NCI-H1048 (cell line): ENCODE results near the gene PSPC1.
"Not testable (repeated sequence)": the region's sequence is repeated elsewhere in the genome, so short reads cannot be mapped to it uniquely, and the experiment has no call there.

Source experiments
- DNase-seq: peaks from one replicate; lab custom pipeline; 2025; lab: John Stamatoyannopoulos, UW

Gene PSPC1, protein sequence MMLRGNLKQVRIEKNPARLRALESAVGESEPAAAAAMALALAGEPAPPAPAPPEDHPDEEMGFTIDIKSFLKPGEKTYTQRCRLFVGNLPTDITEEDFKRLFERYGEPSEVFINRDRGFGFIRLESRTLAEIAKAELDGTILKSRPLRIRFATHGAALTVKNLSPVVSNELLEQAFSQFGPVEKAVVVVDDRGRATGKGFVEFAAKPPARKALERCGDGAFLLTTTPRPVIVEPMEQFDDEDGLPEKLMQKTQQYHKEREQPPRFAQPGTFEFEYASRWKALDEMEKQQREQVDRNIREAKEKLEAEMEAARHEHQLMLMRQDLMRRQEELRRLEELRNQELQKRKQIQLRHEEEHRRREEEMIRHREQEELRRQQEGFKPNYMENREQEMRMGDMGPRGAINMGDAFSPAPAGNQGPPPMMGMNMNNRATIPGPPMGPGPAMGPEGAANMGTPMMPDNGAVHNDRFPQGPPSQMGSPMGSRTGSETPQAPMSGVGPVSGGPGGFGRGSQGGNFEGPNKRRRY

DNA sequence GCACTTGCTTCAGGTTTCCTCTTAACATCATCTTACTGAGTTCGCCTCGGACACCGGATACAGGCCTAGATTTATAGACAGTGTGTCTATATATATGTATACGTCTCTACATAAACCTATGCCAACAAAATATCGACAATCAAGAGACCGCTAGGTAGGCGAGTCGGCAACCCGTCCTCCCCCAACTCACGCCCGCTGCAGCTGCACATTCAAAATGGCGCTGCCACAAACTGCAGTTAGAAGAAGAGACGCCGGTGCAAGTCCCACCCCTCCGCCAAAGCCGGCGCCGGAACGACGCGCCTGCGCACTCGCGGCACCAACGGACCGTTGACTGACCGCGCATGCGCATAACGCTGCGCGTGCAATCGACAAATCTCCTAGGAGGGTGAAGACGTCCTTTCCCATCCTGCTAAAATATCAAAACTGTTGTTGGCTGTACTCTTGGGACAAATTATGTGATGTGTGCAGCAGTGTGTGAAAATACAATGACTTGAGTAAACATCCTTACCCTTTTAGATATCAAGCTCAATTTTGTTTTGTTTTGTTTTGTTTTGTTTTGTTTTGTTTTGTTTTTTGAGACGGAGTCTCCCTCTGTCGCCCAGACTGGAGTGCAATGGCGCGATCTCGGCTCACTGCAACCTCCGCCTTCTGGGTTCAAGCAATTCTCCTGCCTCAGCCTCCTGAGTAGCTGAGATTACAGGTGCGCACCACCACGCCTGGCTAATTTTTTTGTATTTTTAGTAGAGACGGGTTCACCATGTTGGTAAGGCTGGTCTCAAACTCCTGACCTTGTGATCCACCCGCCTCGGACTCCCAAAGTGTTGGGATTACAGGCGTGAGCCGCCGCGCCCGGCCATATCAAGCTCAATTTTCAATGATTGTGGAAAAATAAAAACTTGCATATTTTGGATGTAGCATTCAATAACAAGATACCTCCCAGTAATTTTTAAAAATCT lies at the start of gene PSPC1:
Gene PSPC1 (minus strand): TSS at position 219 of the 956 bp plus-strand sequence. CDS start 188 bp downstream, at position 31.
- DNase-seq = peak; percentile 83

DNA sequence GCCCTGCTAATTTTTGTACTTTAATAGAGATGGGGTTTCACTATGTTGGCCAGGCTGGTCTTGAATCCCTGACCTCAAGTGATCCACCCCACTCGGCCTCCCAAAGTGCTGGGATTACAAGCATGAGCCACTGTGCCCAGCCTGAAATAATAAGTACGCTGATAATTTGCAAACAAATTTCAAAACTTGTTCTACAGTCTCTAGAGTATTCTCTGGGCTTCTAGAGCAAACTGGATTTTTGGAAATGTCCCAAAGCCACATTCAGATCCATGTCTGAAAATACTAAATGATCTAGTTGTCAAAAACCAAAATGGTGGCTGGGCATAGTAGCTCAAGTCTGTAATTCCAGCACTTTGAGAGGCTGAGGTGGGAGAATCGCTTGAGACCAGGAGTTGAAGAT lies 39.9 kb upstream of the PSPC1 start:
- DNase-seq = no peak

DNA sequence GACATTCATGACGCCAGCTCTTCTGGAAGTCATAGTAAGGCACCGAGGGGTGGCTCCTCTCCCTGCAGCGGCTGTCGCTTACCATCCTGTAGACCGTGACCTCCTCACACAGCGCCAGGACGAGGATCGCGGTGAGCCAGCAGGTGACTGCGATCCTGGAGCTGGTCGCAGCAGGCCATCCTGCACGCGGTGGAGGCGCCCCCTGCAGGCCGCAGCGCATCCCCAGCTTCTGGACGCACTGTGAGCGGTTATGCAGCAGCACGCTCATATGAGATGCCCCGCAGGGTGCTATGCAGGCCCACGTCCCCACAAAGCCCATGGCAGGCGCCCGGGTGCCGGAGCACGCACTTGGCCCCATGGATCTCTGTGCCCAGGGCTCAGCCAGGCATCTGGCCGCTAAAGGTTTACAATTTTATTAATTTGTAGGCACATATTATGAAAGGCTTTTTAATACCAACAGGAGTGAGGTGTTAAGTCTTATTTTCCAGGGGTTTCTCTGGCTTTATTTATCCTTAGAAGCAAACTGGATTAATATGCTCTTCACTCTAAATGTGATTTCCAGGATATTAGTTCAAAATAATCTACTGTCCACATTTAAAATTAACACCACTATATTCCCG lies 35.6 kb upstream of the PSPC1 start:
- peak; percentile 18 for DNase-seq

DNA sequence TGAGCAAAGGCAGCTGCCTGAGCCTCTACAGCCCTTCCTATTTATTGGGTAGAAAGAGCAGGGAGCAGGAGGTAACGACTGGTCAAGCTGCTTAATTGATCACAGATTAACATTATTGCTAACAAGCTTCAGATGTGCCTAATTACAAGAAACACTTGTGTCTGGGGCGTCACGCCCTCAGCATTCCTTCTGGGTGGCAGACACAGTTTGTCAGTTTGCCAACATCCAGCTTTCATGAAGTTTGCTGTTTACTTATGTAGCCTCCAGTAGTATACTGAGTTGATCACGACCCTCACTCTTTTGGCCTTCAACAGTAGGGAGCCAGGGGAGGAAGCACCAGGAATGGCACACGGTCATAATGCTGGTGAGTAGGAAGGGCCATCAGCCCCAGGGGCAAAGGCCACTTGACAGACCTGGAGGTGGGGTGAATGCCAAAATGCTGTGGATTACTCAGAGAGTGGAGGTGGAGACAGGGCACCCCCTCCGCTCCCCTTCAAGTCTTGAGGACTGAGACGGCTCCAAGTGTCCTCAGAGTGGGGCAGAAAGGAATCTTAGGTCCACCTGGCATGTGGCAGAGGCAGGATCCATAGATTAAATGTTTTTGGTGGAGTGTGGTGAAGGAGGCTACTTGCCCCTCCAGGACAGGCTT lies 34.9 kb upstream of the PSPC1 start:
- no peak for DNase-seq

DNA sequence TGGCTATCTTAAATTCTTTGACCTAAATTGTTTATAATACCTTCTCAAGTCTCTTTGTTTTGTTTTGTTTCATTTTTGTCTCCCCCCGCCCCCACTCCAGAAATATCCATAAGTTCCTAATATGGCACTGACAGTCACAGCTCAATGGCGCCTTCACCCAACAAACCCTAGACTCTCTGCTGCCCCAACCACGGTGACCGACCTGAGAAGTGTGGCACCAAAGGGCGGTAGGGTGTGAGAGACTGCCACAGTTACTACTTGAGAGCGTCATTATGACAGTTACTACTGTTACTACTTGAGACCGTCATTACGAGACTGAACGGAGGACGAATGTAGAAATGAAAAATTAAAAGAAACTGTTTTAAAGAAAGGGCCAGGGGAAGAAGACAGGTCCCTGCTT lies 34.4 kb upstream of the PSPC1 start:
- no peak for DNase-seq

DNA sequence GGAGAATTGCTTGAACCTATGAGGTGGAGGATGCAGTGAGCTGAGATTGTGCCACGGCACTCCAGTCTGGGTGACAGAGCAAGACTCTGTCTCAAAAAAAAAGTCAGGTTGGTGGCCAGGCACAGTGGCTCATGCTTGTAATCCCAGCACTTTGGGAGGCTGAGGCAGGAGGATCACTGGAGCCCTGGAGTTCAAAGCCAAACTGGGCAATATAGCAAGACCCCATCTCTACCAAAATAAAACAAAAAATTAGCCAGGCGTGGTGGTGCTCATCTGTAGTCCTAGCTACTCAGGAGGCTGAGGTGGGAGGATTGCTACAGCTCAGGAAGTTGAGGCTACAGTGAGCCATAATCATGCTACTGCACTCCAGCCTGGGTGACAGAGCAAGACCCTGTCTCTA lies 33.1 kb upstream of the PSPC1 start:
- not testable (repeated sequence) for DNase-seq

DNA sequence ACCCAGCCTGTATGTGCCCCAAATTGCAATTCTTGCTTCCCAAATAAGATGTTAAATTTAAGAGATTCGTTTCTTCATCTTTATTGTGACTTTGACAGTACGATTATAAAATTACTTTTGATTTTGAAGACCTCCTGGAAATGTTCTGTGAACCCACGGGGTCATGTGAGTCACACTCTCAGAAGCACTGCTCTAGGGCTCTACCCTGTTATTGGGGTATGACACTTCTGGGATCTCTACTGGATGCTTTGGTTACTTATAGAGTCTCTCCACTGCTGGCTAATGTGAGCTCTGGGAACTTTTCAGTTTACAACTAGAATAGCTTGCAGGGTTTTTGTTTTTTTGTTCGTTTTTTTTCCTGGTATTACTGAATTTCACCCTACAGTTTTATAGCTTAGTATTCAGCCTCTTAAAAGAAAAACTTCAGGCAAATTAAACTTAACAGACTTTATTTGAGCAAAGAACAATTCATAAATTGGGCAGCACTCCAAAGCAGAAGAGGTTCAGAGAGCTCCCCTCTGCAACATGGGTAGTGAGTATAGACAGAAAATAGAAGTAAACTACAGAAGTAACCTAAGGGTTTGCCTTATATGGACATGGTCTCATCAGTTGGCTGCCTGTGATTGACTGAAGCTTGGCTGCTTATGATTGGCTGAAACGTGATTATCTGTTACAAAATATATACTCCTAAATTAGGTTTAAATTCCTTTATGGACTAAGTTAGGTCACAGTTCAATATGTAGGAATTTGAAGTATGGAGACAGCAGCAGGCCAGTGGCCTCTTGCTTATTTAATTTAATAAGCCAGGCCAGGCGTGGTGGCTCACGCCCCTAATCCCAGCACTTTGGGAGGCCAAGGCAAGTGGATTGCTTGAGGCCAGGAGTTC lies 28.5 kb upstream of the PSPC1 start:
- DNase-seq = no peak

DNA sequence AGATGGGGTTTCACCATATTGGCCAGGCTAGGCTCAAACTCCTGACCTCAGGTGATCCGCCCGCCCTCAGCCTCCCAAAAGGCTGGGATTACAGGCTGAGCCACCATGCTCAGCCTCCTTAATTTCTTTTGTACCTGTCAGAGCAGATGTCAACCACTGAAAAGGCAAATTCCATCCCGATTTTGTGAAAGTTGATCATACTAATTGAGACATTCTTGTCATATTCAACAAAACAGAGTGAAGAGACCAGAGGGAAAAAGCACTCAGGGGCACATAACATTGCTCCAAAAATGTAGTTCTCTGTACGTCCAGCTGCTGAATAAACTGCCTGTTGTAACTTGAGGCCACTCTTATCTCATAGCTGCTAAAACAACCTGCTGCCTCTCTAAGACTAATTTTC lies 27.4 kb upstream of the PSPC1 start:
- DNase-seq = no peak

DNA sequence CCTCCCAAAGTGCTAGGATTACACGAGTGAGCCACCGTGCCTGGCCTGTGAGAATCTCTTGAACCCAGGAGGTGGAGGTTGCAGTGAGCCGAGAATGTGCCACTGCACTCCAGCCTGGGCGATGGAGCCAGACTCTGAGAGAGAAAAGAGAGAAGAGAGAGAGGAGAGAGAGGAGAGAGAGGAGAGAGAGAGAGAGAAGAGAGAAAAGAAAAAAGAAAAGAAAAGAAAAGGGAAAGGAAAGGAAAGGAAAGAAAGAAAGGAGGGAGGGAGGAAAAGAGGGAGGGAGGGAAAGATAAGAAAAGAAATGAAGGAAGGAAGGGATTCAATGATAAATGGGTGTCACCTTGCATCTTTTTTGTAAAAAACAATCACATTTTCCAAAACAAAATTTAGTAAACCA lies 23.0 kb upstream of the PSPC1 start:
- no peak for DNase-seq

DNA sequence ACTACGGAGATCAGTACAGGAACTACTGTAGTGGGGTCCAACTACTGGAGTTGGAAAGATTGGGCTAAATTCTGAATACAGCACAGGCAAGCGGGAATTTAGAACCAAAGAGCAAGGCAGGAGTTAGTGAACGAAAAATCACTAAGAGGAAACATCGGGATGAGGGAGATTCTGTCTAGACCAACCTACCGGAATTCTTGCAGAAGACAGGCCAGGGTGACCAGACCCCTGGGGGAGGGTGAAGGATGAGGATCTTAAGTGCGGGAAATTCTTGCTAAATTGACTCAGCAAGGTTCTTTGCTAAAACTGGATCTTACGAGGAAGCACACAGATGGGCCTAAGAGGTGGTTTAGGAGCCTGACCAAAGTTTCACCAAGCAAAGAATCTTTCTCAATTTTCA lies 13.2 kb upstream of the PSPC1 start:
- DNase-seq = no peak

DNA sequence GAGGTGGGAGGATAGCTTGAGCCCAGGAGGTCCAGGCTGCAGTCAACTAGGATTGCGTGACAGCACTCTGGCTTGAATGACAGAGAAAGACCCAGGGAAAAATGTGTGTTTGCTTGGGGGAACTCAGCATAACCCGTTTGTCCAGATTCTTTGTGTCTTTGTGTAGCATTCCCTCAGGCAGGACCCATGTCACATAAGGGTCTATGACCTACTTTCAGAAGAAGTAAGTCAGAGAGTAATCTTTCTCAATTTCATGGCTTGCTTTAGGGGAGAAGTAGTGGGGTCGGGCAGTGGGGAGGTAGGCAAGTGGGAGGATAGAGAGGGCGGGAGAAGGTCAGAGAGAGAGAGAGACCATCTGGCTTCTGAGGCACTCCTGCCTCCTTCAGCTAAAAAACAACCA lies 11.9 kb upstream of the PSPC1 start:
- DNase-seq = peak; percentile 71

DNA sequence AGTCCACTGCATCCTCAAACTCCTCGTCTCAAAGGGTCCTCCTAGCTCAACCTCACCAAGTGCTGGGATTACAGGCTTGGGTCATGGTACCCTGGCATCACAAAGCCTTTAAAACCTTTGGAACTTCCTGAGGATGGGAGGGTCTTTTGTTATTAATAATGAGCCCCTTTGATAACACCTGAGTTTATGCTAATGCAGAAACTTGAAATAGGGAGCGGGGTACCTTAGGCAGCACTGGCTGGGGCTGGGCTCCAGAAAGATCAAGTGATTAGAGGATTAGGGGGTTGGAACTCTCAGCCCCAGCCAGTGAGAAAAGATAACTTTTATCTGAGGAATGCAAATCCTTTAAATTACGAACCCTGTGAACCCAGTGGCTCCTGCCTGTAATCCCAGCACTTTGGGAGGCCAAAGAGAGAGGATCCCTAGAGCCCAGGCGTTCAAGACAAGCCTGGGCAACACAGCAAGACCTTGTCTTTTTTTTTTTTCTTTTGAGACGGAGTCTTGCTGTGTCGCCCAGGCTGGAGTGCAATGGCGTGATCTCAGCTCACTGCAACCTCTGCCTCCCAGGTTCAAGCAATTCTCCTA lies 9.3 kb upstream of the PSPC1 start:
- no peak for DNase-seq

DNA sequence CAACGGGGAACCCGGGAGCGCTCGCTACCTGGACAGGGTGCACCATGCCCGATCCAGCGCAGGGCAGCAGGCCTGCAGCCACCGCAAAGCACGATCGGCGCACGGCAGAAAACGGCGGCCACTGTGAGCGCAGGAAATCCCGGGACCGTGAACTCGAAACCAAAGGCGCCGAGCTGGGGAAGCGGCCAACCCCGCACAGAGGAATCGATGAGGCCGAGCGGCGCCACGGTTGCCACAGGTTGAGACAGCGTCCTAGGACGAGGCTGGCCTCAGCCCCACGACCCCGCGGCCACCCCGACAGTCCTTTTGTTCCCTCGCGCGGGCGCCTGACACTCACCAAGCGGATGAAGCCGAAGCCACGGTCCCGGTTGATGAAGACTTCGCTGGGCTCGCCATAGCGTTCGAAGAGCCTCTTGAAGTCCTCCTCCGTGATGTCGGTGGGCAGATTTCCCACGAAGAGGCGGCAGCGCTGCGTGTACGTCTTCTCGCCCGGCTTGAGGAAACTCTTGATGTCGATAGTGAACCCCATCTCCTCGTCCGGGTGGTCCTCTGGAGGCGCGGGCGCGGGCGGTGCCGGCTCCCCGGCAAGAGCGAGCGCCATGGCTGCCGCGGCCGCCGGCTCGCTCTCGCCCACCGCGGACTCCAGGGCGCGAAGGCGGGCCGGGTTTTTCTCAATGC lies 557 bp downstream of the PSPC1 start:
- DNase-seq = no peak

DNA sequence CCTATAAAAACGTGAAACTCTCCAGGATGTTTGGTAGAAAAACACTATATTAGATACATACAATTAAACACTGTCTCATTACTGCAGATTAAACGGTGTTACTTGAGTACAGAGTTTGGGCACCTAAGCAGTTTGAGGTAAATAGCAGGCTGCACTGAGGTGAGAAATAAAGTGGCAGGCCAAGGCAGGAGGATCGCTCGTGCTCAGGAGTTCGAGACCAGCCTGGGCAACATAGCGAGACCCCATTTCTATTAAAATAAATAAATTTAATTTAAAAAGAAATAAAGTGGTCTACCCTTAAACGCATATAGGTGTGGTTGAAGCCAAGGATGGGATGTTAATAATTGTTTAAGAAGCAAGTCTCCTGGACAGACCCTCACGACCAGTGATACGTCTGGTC lies 1.2 kb downstream of the PSPC1 start:
- no peak for DNase-seq

DNA sequence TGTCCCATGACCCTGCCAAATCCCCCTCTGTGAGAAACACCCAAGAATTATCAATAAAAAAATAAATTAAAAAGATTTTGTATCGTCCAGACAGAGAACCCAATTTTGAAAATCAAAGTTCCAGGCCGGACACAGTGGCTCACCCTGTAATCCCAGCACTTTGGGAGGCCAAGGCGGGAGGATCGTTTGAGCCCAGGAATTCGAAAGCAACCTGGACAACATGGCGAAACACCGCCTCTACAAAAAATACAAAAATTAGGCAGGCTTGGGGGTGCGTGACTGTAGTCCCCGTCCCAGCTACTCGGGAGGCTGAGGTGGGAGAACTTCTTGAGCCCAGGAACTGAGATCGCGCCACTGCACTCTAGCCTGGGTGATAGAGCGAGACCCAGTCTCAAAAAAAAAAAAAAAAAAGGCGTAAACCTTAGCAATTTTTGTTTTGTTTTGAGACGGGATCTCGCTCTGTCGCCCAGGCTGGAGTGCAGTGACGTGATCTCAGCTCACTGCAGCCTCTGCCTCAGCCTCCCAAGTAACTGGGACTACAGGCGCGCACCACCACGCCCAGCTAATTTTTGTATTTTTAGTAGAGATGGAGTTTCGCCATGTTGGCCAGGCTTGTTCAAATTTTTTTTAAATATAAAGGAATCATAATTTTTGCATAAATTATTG lies 1.9 kb downstream of the PSPC1 start:
- not testable (repeated sequence) for DNase-seq

DNA sequence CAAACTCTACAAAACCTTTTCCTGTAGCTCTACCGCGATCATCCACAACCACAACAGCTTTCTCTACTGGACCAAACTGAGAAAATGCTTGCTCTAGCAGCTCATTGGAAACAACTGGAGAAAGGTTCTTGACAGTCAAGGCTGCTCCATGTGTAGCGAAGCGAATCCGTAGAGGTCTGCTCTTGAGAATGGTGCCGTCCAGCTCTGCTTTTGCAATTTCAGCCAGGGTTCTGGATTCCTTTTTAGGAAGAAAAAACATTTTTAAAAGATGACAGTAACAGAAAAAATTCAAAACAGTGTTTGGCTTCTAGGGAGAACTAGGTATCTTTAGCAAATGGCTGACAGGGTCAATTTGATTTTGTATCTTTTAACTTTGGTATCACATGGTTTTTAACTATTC lies 10.4 kb downstream of the PSPC1 start:
- DNase-seq = no peak

DNA sequence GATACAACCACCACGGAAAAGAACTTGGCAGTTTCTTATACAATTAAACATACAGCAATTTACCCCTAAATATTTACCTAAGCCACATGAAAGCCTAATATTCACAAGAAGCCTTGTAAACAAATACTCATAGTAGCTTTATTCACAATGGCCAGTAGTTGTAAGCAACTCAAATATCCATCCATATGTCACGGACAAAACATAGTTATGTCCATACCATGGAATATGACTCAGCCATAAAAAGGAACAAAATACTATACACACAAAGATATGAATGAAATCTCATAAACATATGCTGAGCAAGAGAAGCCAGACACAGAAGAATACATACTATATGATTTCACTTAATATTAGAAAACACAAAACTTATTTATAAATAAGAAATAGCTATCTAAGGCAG lies 12.9 kb downstream of the PSPC1 start:
- no peak for DNase-seq

DNA sequence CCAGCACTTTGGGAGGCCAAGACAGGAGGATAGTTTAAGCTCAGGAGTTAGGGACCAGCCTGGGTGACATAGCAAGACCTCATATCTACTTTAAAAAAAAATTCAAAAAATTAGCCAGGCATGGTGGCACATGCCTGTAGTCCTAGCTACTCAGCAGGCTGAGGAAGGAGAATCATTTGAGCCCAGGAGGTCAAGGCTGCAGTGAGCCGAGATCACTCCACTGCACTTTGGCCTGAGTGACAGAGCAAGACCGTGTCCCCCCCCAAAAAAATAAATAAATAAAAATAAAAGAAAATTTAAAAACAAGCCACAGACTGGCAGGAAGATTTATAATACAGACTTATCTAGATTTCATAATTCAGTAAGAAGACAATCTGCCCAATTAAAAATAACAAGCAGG lies 14.8 kb downstream of the PSPC1 start:
- no peak for DNase-seq

DNA sequence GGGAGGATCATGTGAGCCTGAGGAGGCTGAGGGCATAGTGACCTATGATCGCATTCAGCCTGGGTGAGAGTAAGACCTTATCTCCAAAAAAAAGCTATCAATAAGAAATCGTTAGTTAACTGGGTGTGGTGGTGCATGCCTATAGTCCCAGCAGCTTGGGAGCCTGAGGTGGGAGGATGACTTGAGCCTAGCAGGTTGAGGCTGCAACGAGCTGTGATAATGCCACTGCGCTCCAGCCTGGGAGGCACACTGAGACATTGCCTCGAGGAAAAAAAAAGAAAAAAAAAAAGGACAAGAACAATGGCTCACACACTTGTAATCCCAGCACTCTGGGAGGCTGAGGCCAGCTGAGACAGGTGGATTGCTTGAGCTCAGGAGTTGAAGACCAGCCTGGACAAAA lies 16.2 kb downstream of the PSPC1 start:
- no peak for DNase-seq
